K562 (cell line): ENCODE results near the gene THEM4. TPM values are rescaled to one million over a fixed set of nuclear protein-coding genes. Genes with fewer than 3 reads are reported as not detected.

Experiments used
- ATAC-seq: fragments of 200-7000 bp; cut with Tn5 transposase; 3 replicates; pipeline ENCODE4 v1.9.1; 2020; ENCODE audit warnings: moderate library complexity
- BruUV-seq: library from RNA; stranded (reverse); fragments of 400-500 nt; replicated peaks from 2 replicates; lab custom pipeline; 2021; lab: Mats Ljungman, UMichigan
- CTCF ChIA-PET: fragments of 300-600 bp; formaldehyde crosslinking; extraction: SDS; loops from one replicate; lab custom pipeline; 2021; ENCODE audit warnings: low intra/inter-chr PET ratio; lab: Yijun Ruan, JAX
- POLR2A ChIA-PET: fragments of 300-600, 350-650 bp; sonication (Branson Sonifier 250); formaldehyde crosslinking; extraction: SDS; loops from one replicate; lab custom pipeline; 2021; ENCODE audit warnings: antibody characterized with exemption, inconsistent platforms; lab: Yijun Ruan, JAX
- DNase-seq, 4 experiments: peaks; one replicate each; pipeline versions ENCODE4 v3.0.0 to v3.0.0-alpha.2; 2011 to 2018; ENCODE audit warnings: low spot score in 3 of 4, mixed read lengths in 3 of 4; ENCODE audit errors: extremely low read depth in 1 of 4
- FAIRE-seq: peaks from 2 replicates; lab custom pipeline; 2011; peaks lifted over from hg19 to GRCh38; lab: Jason Lieb, UNC
- H2AFZ ChIP-seq: 2 replicates; pipeline ENCODE4 v1.6.0; 2011; ENCODE audit warnings: low read depth, low read length, control low read depth, inconsistent platforms
- H3K27ac ChIP-seq: fragments of 200-600 bp; 3 replicates; pipeline ENCODE4 v1.8.0; 2011; ENCODE audit warnings: low read depth, mild to moderate bottlenecking, control low read depth, inconsistent platforms, low read length, moderate library complexity, mixed read lengths; ENCODE audit errors: extremely low read depth
- H3K27me3 ChIP-seq, 2 experiments: fragments of 300-600 bp in 1 of 2; 2 replicates in 1 of 2; 3 replicates in 1 of 2; pipeline versions ENCODE4 v1.6.0 to v1.8.0; 2011; ENCODE audit warnings: inconsistent platforms in 2 of 2, low read length in 2 of 2, mild to moderate bottlenecking in 1 of 2, mixed read lengths in 1 of 2, moderate library complexity in 1 of 2; ENCODE audit not compliant: control insufficient read depth in 2 of 2, insufficient read depth in 2 of 2
- H3K36me3 ChIP-seq: fragments of 300-600 bp; 3 replicates; pipeline ENCODE4 v1.8.0; 2011; ENCODE audit warnings: mild to moderate bottlenecking, low read length, inconsistent platforms; ENCODE audit not compliant: control insufficient read depth, insufficient read depth
- H3K4me1 ChIP-seq, 2 experiments: fragments of 200-600 bp in 1 of 2; replicated peaks in 1 of 2; 2 replicates in 1 of 2; 3 replicates in 1 of 2; pipeline versions ENCODE4 v1.5.1 to v1.8.0; 2011; ENCODE audit warnings: inconsistent platforms in 2 of 2, low read length in 2 of 2, mild to moderate bottlenecking in 1 of 2, mixed read lengths in 1 of 2, moderate library complexity in 1 of 2; ENCODE audit not compliant: control insufficient read depth in 2 of 2, insufficient read depth in 2 of 2
- H3K4me2 ChIP-seq: 2 replicates; pipeline ENCODE4 v1.6.1; 2011; ENCODE audit warnings: low read length, control low read depth, inconsistent platforms, mixed read lengths; ENCODE audit not compliant: insufficient read depth
- H3K4me3 ChIP-seq: fragments of 200-600 bp; sonication (generic), shearing (Covaris generic); 2 replicates; pipeline ENCODE4 v1.5.1; 2016; ENCODE audit warnings: control low read depth, inconsistent platforms
- H3K79me2 ChIP-seq: fragments of 200-600 bp; 3 replicates; pipeline ENCODE4 v1.8.0; 2011; ENCODE audit warnings: low read length, inconsistent platforms; ENCODE audit not compliant: control insufficient read depth, insufficient read depth
- H3K9ac ChIP-seq, 2 experiments: 2 replicates each; pipeline versions ENCODE4 v1.6.0 to v1.6.1; 2011; ENCODE audit warnings: low read depth in 2 of 2, low read length in 2 of 2, control low read depth in 1 of 2, inconsistent platforms in 1 of 2, mild to moderate bottlenecking in 1 of 2, mixed read lengths in 1 of 2; ENCODE audit not compliant: insufficient read depth in 1 of 2
- H3K9me1 ChIP-seq: one replicate; pipeline ENCODE4 v1.6.0; 2011; ENCODE audit warnings: inconsistent platforms, mild to moderate bottlenecking, low read length, moderate library complexity; ENCODE audit not compliant: control insufficient read depth, insufficient read depth
- H3K9me3 ChIP-seq: replicated peaks from 2 replicates; pipeline ENCODE4 v1.5.1; 2011; ENCODE audit warnings: low read depth, low read length, inconsistent platforms; ENCODE audit not compliant: control insufficient read depth, insufficient read depth
- H4K20me1 ChIP-seq: replicated peaks from 2 replicates; pipeline ENCODE4 v1.6.1; 2011; ENCODE audit warnings: low read length, inconsistent platforms, mixed read lengths; ENCODE audit not compliant: control insufficient read depth, insufficient read depth
- CAMTA2 ChIP-seq: fragments of 250-450 bp; sonication (Bioruptor Pico); conservative IDR thresholded peaks from 2 replicates; pipeline ENCODE4 v1.5.1; 2022
- EP400 ChIP-seq: fragments of 450-650 bp; IDR thresholded peaks from 2 replicates; pipeline ENCODE4 v1.6.1; 2017; ENCODE audit warnings: antibody characterized with exemption, mild to moderate bottlenecking, moderate library complexity
- ETS2 ChIP-seq: IDR thresholded peaks from 2 replicates; pipeline ENCODE4 v1.6.1; 2016; ENCODE audit warnings: borderline replicate concordance, missing genetic modification characterization, mild to moderate bottlenecking, moderate library complexity, missing compliant biosample characterization; ENCODE audit not compliant: poor library complexity, severe bottlenecking
- KAT2B ChIP-seq: IDR thresholded peaks from one replicate; pipeline ENCODE4 v1.6.1; 2012; ENCODE audit warnings: low read depth, mild to moderate bottlenecking, control low read depth, inconsistent platforms, low read length, moderate library complexity
- MBD1 ChIP-seq: fragments of 250-450 bp; sonication (Bioruptor Pico); IDR thresholded peaks from 2 replicates; pipeline ENCODE4 v1.8.0; 2022; ENCODE audit warnings: inconsistent platforms
- MED1 ChIP-seq: sonication (generic); formaldehyde crosslinking; IDR thresholded peaks from 2 replicates; pipeline ENCODE4 v1.8.1; 2023; ENCODE audit warnings: missing genetic modification reagents, borderline replicate concordance
- NCOA6 ChIP-seq: fragments of 450-650 bp; IDR thresholded peaks from 2 replicates; pipeline ENCODE4 v1.6.1; 2017; ENCODE audit warnings: mild to moderate bottlenecking
- STAG1 ChIP-seq: sonication (generic); formaldehyde crosslinking; IDR thresholded peaks from 2 replicates; pipeline ENCODE4 v1.5.0; 2020; ENCODE audit warnings: missing genetic modification reagents, borderline replicate concordance
- TCFL5 ChIP-seq: fragments of 250-450 bp; sonication (Bioruptor Pico); conservative IDR thresholded peaks from 2 replicates; pipeline ENCODE4 v1.6.1; 2021; ENCODE audit warnings: mild to moderate bottlenecking, moderate library complexity, matching md5 sums
- TRIM25 ChIP-seq: fragments of 450-650 bp; IDR thresholded peaks from 2 replicates; pipeline ENCODE4 v1.7.0; 2016; ENCODE audit warnings: borderline replicate concordance
- USF2 ChIP-seq: sonication (generic); formaldehyde crosslinking; IDR thresholded peaks from 2 replicates; pipeline ENCODE4 v1.5.0; 2020; ENCODE audit warnings: missing genetic modification reagents
- ZBTB33 ChIP-seq: sonication (generic); formaldehyde crosslinking; IDR thresholded peaks from 2 replicates; pipeline ENCODE4 v1.8.1; 2023; ENCODE audit warnings: mild to moderate bottlenecking, missing genetic modification reagents
- ZNF445 ChIP-seq: fragments of 250-450 bp; sonication (Bioruptor Pico); IDR thresholded peaks from 2 replicates; pipeline ENCODE4 v1.4.0; 2020; ENCODE audit warnings: low read depth, mild to moderate bottlenecking, moderate library complexity
- WGBS: fragments of 100-300 bp; shearing (Covaris generic); methylation state at CpG from one replicate; pipeline ENCODE4 v1.1.6; 2016; ENCODE audit warnings: low coverage, mixed read lengths; ENCODE audit not compliant: insufficient coverage; ENCODE audit errors: missing lambda C conversion rate; 5-methylcytosine and 5-hydroxymethylcytosine counted together
- in situ Hi-C: fragments of 300-500 bp; cut with MboI; formaldehyde crosslinking; loops from 4 replicates; pipeline ENCODE4 v1.15.0; 2018; ENCODE audit warnings: inconsistent platforms, mixed read lengths
- intact Hi-C: fragments of 100-400 bp; cut with micrococcal nuclease; formaldehyde crosslinking; loops from 2 replicates; pipeline ENCODE4 v1.14.2; 2022
- polyA plus RNA-seq, 8 experiments: library from polyadenylated mRNA; depleted of rRNA in 4 of 8; stranded (reverse) in 5 of 8; unstranded in 3 of 8; fragments of >200 nt; fragmentation: Nextera tagmentation in 2 of 8; fragmentation: Illumina TruSeq in 1 of 8; extraction: Ambion mirVana in 2 of 8; extraction: Trizol in 1 of 8; gene quantifications; 2 replicates each; pipeline versions ENCODE4 v1.2.1 to v1.2.3, GENCODE V29; 2011 to 2014; ENCODE audit warnings: inconsistent platforms in 1 of 8, missing spikeins in 1 of 8
- total RNA-seq, 7 experiments: library from RNA; depleted of rRNA in 6 of 7; stranded (reverse); fragments of >200 nt in 6 of 7; fragmentation: Illumina TruSeq in 2 of 7; extraction: Trizol in 2 of 7; gene quantifications; 2 replicates each; pipeline versions ENCODE4 v1.2.1 to v1.2.3, GENCODE V29; 2011 to 2021; ENCODE audit warnings: low replicate concordance in 1 of 7

The THEM4 gene
- total and polyA plus RNA-seq, 9 of the 15 experiments (the other 6 are each of a cell fraction or from before 2014, with no cell fraction given) = 8.6 to 71.9 (median 35.3) TPM

GRCh38 chr1:151839082-151839412, 70.3 kb downstream of the THEM4 start (continued):
- TF ChIP-seq CAMTA2 (CRISPR knock-in tag) (no peak), ZNF445 (CRISPR knock-in tag) (no peak), MBD1 (no peak), EP400 (no peak)

- 79% methylated on average over 22 of the region's 117 CpGs for WGBS
- no peak for DNase-seq
- no peaks in the 10 kb centered on the region for H3K79me2 ChIP-seq
- POLR2A ChIA-PET = no interaction called here
- no peak for FAIRE-seq
- H3K9ac ChIP-seq = no peak overlapping the region
- ATAC-seq = no peak
- no peaks in the 10 kb centered on the region for H3K9me3 ChIP-seq
- H4K20me1 ChIP-seq = no peaks in the 10 kb centered on the region
- BruUV-seq = no TSS peak
- no peaks in the 10 kb centered on the region for H3K36me3 ChIP-seq
- H3K27ac ChIP-seq = no peak overlapping the region
- no peak overlapping the region for H3K4me3 ChIP-seq
- no peaks in the 10 kb centered on the region for H3K9me1 ChIP-seq
- peaks cover 0 to 13% of the 10 kb centered on the region in 2 experiments; a peak in 2 of 5 replicates for H3K4me1 ChIP-seq
- CTCF ChIA-PET = interaction anchor here (2.7 kb wide), 1 partner anchor 146 kb away, joined by 26 read pairs; no protein-coding TSS in a partner anchor
- intact Hi-C loops = loop anchor here (5.0 kb wide), 2 partner anchors 246 to 536 kb away; no protein-coding TSS in a partner anchor
- peaks cover 4 to 12% of the 10 kb centered on the region in 2 experiments; a peak in 3 of 5 replicates for H3K27me3 ChIP-seq
- in situ Hi-C loops = no loop called here
- no peak overlapping the region for H2AFZ ChIP-seq
- H3K4me2 ChIP-seq = no peak overlapping the region
- TF ChIP-seq ZNF445 (CRISPR knock-in tag) (no peak), ZBTB33 (CRISPR knock-in tag) (no peak), USF2 (CRISPR knock-in tag) (no peak), TRIM25 (no peak), MED1 (no peak), TCFL5 (CRISPR knock-in tag) (no peak), STAG1 (no peak), KAT2B (no peak), NCOA6 (no peak), ETS2 (tag) (no peak)
These were observed 70.9 kb downstream of the THEM4 start for GRCh38 chr1:151838222-151839081.
